Prostate gland (tissue), 2 donors: ENCODE results near the gene FBXL4.

Experiments used
- CTCF ChIP-seq, 4 experiments: fragments of 200-600 bp in 2 of 4; fragments of 450-650 bp in 2 of 4; sonication (generic) in 2 of 4; IDR thresholded peaks; 1 replicate in 3 of 4; 2 replicates in 1 of 4; pipeline ENCODE4 v1.5.1; 2016 to 2019; ENCODE audit warnings: antibody characterized with exemption in 4 of 4, mild to moderate bottlenecking in 2 of 4, moderate library complexity in 2 of 4
- POLR2AphosphoS5 ChIP-seq: sonication (generic); formaldehyde crosslinking; IDR thresholded peaks from one replicate; pipeline ENCODE4 v1.6.1; 2017; ENCODE audit warnings: antibody characterized with exemption

- no peak for TF ChIP-seq CTCF (IDR thresholded peaks at IDR 0.05)
- no peak for TF ChIP-seq POLR2AphosphoS5
These were observed 70.5 kb downstream of the FBXL4 start for GRCh38 chr6:98877250-98877649.
